ENCODE measurements around the gene LAMC2. TPM values are rescaled to one million over a fixed set of nuclear protein-coding genes. Genes with fewer than 3 reads are reported as not detected.

The LAMC2 gene
- total RNA-seq, 2 donors from 2014 or later = 9.3 to 11.6 TPM

- Histone ChIP-seq H3K27me3 (replicated peaks; ENCODE audit: insufficient read depth) (no peaks in the 10 kb centered on the region), H3K9me3 (no peaks in the 10 kb centered on the region), H3K27ac (no peak overlapping the region), H3K4me1 (replicated peaks) (no peaks in the 10 kb centered on the region), H3K4me3 (no peak overlapping the region), H3K36me3 (no peaks in the 10 kb centered on the region)
- intact Hi-C loops (cut with DNase I) = loop anchor here (10.0 kb wide), 1 partner anchor 316 kb away; no protein-coding TSS in a partner anchor
- TF ChIP-seq, protein P1, sequence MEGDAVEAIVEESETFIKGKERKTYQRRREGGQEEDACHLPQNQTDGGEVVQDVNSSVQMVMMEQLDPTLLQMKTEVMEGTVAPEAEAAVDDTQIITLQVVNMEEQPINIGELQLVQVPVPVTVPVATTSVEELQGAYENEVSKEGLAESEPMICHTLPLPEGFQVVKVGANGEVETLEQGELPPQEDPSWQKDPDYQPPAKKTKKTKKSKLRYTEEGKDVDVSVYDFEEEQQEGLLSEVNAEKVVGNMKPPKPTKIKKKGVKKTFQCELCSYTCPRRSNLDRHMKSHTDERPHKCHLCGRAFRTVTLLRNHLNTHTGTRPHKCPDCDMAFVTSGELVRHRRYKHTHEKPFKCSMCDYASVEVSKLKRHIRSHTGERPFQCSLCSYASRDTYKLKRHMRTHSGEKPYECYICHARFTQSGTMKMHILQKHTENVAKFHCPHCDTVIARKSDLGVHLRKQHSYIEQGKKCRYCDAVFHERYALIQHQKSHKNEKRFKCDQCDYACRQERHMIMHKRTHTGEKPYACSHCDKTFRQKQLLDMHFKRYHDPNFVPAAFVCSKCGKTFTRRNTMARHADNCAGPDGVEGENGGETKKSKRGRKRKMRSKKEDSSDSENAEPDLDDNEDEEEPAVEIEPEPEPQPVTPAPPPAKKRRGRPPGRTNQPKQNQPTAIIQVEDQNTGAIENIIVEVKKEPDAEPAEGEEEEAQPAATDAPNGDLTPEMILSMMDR (IDR thresholded peaks at IDR 0.05) = no peak
- TF ChIP-seq POLR2A (IDR thresholded peaks at IDR 0.05) (no peak), POLR2AphosphoS5 (IDR thresholded peaks at IDR 0.05) (no peak)
- WGBS = 93% methylated on average over 2 of the region's 2 CpGs
- DNase-seq (ENCODE audit: low spot score) = no peak
Measured at GRCh38 chr1:183288583-183288982, 102.5 kb downstream of the LAMC2 start.

DNA sequence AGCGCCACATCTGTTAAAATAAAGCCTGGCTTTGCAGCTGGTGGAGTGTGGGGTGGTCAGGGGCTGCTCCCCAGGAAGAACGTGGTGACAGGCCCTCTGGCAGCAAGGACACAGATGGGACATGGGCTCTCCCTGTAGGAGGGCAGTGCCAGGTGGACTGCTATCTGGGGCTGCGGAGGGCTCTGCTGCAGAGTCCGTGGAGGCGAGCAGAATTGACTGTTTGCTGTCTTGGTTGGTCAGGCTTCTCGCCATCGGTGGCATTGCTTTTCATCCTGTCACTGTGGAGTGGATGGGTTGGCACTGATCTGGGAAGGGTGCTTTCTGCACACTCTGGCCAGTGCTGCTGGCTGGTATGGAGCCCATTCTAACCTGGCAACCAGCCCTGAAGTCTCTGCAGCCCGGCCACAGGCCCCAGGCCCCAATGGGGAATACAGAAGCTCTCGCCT lies 103.0 kb downstream of the LAMC2 start:
- no peak for DNase-seq (ENCODE audit: low spot score)
- no peak overlapping the region for H3K4me3 ChIP-seq
- H3K27ac ChIP-seq = no peak overlapping the region
- H3K4me1 ChIP-seq (replicated peaks) = no peaks in the 10 kb centered on the region
- H3K9me3 ChIP-seq = no peaks in the 10 kb centered on the region
- H3K27me3 ChIP-seq (replicated peaks; ENCODE audit: insufficient read depth) = no peaks in the 10 kb centered on the region
- 87% methylated on average over 9 of the region's 9 CpGs for WGBS
- H3K36me3 ChIP-seq = no peaks in the 10 kb centered on the region
- TF ChIP-seq POLR2A (IDR thresholded peaks at IDR 0.05) (no peak), POLR2AphosphoS5 (IDR thresholded peaks at IDR 0.05) (no peak)
- TF ChIP-seq, protein P1 (IDR thresholded peaks at IDR 0.05) = no peak
- intact Hi-C loops (cut with DNase I) = loop anchor here (10.0 kb wide), 1 partner anchor 316 kb away; no protein-coding TSS in a partner anchor

DNA sequence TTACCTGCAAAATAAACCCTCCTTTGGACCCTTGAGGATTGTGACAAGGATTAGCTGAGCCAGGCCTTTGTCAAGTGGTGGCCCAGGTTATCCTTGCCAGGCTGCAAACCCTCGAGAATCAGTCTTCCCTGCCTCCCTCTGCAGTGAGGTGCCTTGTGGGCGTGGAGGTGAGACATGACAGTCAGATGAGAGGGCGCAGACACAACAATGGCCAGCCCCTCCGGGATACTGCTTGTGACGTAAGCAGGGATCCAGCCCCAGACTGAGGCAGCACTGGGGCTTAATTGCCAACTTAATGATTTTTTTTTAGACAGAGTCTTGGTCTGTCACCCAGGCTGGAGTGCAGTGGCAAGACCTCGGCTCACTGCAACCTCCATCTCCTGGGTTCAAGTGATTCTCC lies 104.6 kb downstream of the LAMC2 start:
- TF ChIP-seq, protein P1 (IDR thresholded peaks at IDR 0.05) = no peak
- TF ChIP-seq POLR2AphosphoS5 (IDR thresholded peaks at IDR 0.05) = no peak
- no peak for TF ChIP-seq POLR2A (IDR thresholded peaks at IDR 0.05)
- Histone ChIP-seq H3K27me3 (replicated peaks; ENCODE audit: insufficient read depth) (no peaks in the 10 kb centered on the region), H3K27ac (no peak overlapping the region), H3K4me1 (replicated peaks) (no peaks in the 10 kb centered on the region), H3K36me3 (no peaks in the 10 kb centered on the region), H3K9me3 (no peaks in the 10 kb centered on the region), H3K4me3 (no peak overlapping the region)
- DNase-seq (ENCODE audit: low spot score) = no peak
- intact Hi-C loops (cut with DNase I) = no loop called here
- WGBS = 87% methylated on average over 5 of the region's 6 CpGs

GRCh38 chr1:183291216-183291762 lies 105.2 kb downstream of the LAMC2 start:
- no peak overlapping the region for H3K27ac ChIP-seq
- H3K27me3 ChIP-seq (replicated peaks; ENCODE audit: insufficient read depth) = no peaks in the 10 kb centered on the region
- TF ChIP-seq, protein P1 (IDR thresholded peaks at IDR 0.05) = no peak
- TF ChIP-seq POLR2A (IDR thresholded peaks at IDR 0.05) (no peak), POLR2AphosphoS5 (IDR thresholded peaks at IDR 0.05) (no peak)
- no peaks in the 10 kb centered on the region for H3K9me3 ChIP-seq
- H3K36me3 ChIP-seq = no peaks in the 10 kb centered on the region
- no peak for DNase-seq (ENCODE audit: low spot score)
- no peaks in the 10 kb centered on the region for H3K4me1 ChIP-seq (replicated peaks)
- intact Hi-C loops (cut with DNase I) = no loop called here
- WGBS = 82% methylated on average over 5 of the region's 5 CpGs
- H3K4me3 ChIP-seq = no peak overlapping the region

DNA sequence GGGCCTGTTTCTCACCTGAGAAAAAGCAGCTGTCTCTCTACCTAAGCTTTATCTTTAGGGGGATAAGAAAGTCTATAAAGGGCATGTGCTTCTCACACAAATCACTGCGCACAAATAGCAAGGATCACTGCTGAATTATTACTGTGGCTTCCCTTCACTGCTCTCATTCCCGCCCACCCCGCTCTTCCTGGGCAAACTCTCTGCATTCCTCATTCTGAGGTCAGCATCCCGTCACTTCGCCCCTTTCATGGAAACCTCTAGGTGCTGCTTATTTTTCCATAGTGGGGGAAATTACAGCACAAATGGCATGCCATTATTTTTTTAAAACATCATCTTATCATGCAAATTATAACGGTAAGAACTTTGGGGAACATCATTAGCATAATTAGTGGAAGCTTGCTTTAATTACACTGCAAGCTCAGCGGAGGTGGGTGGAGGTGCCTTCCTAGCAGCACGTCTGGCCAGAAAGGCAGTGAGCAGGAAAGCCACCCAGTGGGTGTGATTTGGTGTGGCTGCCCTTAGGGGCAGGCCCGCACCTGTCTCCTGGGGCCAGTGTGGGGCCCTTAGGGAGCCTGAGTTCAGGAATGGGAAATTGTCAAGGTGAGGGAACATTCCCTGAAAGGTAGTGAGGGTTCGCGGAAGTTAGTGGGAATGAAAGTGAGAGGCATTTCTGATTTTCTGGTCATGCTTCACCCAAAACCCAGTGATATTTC lies 105.9 kb downstream of the LAMC2 start:
- DNase-seq (ENCODE audit: low spot score) = no peak
- intact Hi-C loops (cut with DNase I) = no loop called here
- H3K9me3 ChIP-seq = no peaks in the 10 kb centered on the region
- 72% methylated on average over 11 of the region's 11 CpGs for WGBS
- H3K4me1 ChIP-seq (replicated peaks) = no peaks in the 10 kb centered on the region
- no peak for TF ChIP-seq POLR2A (IDR thresholded peaks at IDR 0.05)
- TF ChIP-seq POLR2AphosphoS5 (IDR thresholded peaks at IDR 0.05) = no peak
- TF ChIP-seq, protein P1 (IDR thresholded peaks at IDR 0.05) = no peak
- no peaks in the 10 kb centered on the region for H3K36me3 ChIP-seq
- no peak overlapping the region for H3K4me3 ChIP-seq
- no peak overlapping the region for H3K27ac ChIP-seq
- no peaks in the 10 kb centered on the region for H3K27me3 ChIP-seq (replicated peaks; ENCODE audit: insufficient read depth)

Measured in prostate gland (tissue), 2 donors.